Measurements from ENCODE around the gene CD200. TPM values are rescaled to one million over a fixed set of nuclear protein-coding genes. Genes with fewer than 3 reads are reported as not detected.

CD200 gene
- total RNA-seq, 1 donor from 2014 or later: 3.9 TPM

DNA sequence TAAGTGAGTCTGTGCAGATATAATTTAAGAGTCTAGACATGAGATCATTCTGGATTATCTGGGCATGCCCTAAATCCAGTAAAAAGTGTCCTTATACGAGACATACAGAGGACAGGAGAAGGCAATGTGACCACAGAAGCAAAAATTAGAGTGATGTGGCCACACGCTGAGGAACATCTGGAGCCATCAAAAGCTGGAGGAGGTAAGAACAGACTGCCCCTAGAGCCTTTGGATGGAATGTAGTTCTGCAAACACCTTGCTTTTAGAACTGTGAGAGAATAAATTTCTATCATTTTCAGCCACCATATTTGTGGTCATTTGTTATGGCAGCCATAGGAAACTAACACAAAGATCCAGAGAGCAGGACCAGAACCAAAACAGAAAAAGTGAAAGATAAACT lies 41.0 kb downstream of the CD200 start:
- TF ChIP-seq POLR2A (IDR thresholded peaks at IDR 0.05) (no peak), CTCF (IDR thresholded peaks at IDR 0.05) (no peak), POLR2AphosphoS5 (IDR thresholded peaks at IDR 0.05; ENCODE audit: insufficient read depth in 1 of 2, low read depth in 1 of 2) (no peak)
- Histone ChIP-seq H3K4me3 (no peak overlapping the region), H3K36me3 (no peaks in the 10 kb centered on the region), H3K9me3 (no peaks in the 10 kb centered on the region), H3K27ac (no peak overlapping the region), H3K4me1 (peaks cover 15% of the 10 kb centered on the region), H3K27me3 (no peaks in the 10 kb centered on the region)
- no peak for DNase-seq (ENCODE audit: extremely low spot score in 2 of 2)
- intact Hi-C loops (cut with DNase I): no loop called here

- TF ChIP-seq POLR2A (IDR thresholded peaks at IDR 0.05): no peak
- no peak for TF ChIP-seq POLR2AphosphoS5 (IDR thresholded peaks at IDR 0.05; ENCODE audit: insufficient read depth in 1 of 2, low read depth in 1 of 2)
- no peak overlapping the region for H3K27ac ChIP-seq
These were observed 41.4 kb downstream of the CD200 start for GRCh38 chr3:112374333-112374734.

GRCh38 chr3:112375117-112375516 lies 42.2 kb downstream of the CD200 start:
- intact Hi-C loops (cut with DNase I): no loop called here
- H3K27me3 ChIP-seq: no peaks in the 10 kb centered on the region
- peaks cover 15% of the 10 kb centered on the region for H3K4me1 ChIP-seq
- no peak for DNase-seq (ENCODE audit: extremely low spot score in 2 of 2)
- TF ChIP-seq POLR2AphosphoS5 (IDR thresholded peaks at IDR 0.05; ENCODE audit: insufficient read depth in 1 of 2, low read depth in 1 of 2) (no peak), CTCF (IDR thresholded peaks at IDR 0.05) (no peak), POLR2A (IDR thresholded peaks at IDR 0.05) (no peak)
- H3K9me3 ChIP-seq: no peaks in the 10 kb centered on the region
- H3K27ac ChIP-seq: no peak overlapping the region
- no peaks in the 10 kb centered on the region for H3K36me3 ChIP-seq
- H3K4me3 ChIP-seq: no peak overlapping the region

More at GRCh38 chr3:112374333-112374734, 41.4 kb downstream of the CD200 start:
- H3K36me3 ChIP-seq: no peaks in the 10 kb centered on the region
- no peaks in the 10 kb centered on the region for H3K27me3 ChIP-seq
- H3K4me1 ChIP-seq: peaks cover 15% of the 10 kb centered on the region
- intact Hi-C loops (cut with DNase I): no loop called here
- H3K4me3 ChIP-seq: no peak overlapping the region
- no peak for DNase-seq (ENCODE audit: extremely low spot score in 2 of 2)
- no peaks in the 10 kb centered on the region for H3K9me3 ChIP-seq

DNA sequence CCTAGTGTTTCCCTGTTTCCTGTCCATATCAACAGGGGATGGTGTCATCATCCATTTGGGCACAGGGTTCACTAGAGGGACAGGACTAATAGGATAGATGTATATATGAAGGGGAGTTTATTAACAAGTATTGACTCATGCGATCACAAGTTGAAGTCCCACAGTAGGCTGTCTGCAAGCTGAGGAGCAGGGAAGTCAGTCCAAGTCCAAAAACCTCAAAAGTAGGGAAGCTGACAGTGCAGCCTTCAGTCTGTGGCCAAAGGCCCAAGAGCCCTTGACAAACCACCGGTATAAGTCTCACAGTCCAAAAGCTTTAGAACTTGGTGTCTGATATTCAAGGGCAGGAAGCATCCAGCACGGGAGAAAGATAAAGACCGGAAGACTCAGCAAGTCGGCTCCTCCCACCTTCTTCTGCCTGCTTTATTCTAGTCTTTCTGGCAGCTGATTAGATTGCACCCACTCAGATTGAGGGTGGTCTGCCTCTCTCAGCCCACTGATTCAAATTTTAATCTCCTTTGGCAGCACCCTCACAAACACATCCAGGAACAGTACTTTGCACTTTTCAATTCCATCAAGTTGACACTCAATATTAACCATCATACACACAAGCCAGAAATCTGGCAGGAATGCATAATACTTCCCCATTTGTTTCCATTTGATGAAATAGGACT lies 43.4 kb downstream of the CD200 start:
- intact Hi-C loops (cut with DNase I): no loop called here

DNA sequence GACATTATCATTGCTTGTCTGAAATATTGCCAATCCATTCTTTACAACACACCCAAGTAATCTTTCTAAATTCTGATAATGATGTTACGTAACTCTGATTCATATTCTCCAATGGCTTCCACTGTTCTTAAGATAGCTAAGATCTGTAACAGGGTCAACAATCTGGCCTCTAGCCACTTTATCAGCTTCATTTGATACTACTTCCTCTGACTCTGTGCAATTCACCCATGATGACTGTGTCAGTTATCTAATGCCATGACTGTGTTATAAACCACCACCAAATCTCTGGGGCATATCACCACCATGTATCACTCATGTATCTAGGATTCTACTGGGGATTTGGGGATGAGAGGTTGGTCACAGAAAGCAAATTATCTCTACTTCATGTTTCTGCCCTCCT lies 44.0 kb downstream of the CD200 start:
- no peak for DNase-seq (ENCODE audit: extremely low spot score in 2 of 2)

More for the DNA sequence above, 43.4 kb downstream of the CD200 start:
- Histone ChIP-seq H3K27me3 (no peaks in the 10 kb centered on the region), H3K4me3 (no peak overlapping the region), H3K4me1 (peaks cover 15% of the 10 kb centered on the region), H3K27ac (no peak overlapping the region), H3K9me3 (no peaks in the 10 kb centered on the region), H3K36me3 (no peaks in the 10 kb centered on the region)
- DNase-seq (ENCODE audit: extremely low spot score in 2 of 2): no peak
- TF ChIP-seq POLR2A (IDR thresholded peaks at IDR 0.05): no peak

More for the DNA sequence above, 44.0 kb downstream of the CD200 start:
- Histone ChIP-seq H3K27ac (no peak overlapping the region), H3K4me3 (no peak overlapping the region), H3K36me3 (no peaks in the 10 kb centered on the region), H3K9me3 (no peaks in the 10 kb centered on the region), H3K27me3 (no peaks in the 10 kb centered on the region), H3K4me1 (peaks cover 15% of the 10 kb centered on the region)
- intact Hi-C loops (cut with DNase I): no loop called here
- TF ChIP-seq POLR2AphosphoS5 (IDR thresholded peaks at IDR 0.05; ENCODE audit: insufficient read depth in 1 of 2, low read depth in 1 of 2): no peak
- TF ChIP-seq POLR2A (IDR thresholded peaks at IDR 0.05): no peak
- TF ChIP-seq CTCF (IDR thresholded peaks at IDR 0.05): no peak

All from vagina (tissue), 2 donors.